PC-3 (cell line): ENCODE measurements around the gene HMG20A. TPM values are rescaled to one million over a fixed set of nuclear protein-coding genes. Genes with fewer than 3 reads are reported as not detected.

Source experiments
- ATAC-seq: fragments of 200-7000 bp; cut with Tn5 transposase; 2 replicates; pipeline ENCODE4 v1.9.1; 2020; ENCODE audit warnings: mild to moderate bottlenecking, moderate library complexity
- BruUV-seq: library from RNA; stranded (reverse); fragments of 400-500 nt; replicated peaks from 2 replicates; lab custom pipeline; 2021; lab: Mats Ljungman, UMichigan
- CTCF ChIA-PET: fragments of 300-600 bp; sonication (Branson Sonifier 250); formaldehyde crosslinking; loops from one replicate; lab custom pipeline; 2022; ENCODE audit warnings: antibody characterized with exemption; lab: Charles Lee
- POLR2A ChIA-PET: fragments of 300-600 bp; sonication (Branson Sonifier 250); formaldehyde crosslinking; loops from one replicate; lab custom pipeline; 2022; ENCODE audit warnings: antibody characterized with exemption; ENCODE audit not compliant: unreplicated experiment; lab: Charles Lee
- DNase-seq: peaks from one replicate; pipeline ENCODE4 v3.0.0-alpha.2; 2015
- H2AFZ ChIP-seq: fragments of 300-600 bp; sonication (generic); 2 replicates; pipeline ENCODE4 v1.6.0; 2016; ENCODE audit warnings: antibody characterized with exemption, low read length
- H3F3A ChIP-seq: fragments of 300-600 bp; sonication (generic); one replicate; pipeline ENCODE4 v1.6.0; 2017; ENCODE audit warnings: antibody characterized with exemption, low read length, control low read depth, mild to moderate bottlenecking; ENCODE audit not compliant: unreplicated experiment
- H3K27ac ChIP-seq: fragments of 300-600 bp; sonication (generic); 2 replicates; pipeline ENCODE4 v1.5.1; 2016; ENCODE audit warnings: mild to moderate bottlenecking, low read length
- H3K27me3 ChIP-seq: fragments of 300-600 bp; sonication (generic); 2 replicates; pipeline ENCODE4 v1.6.1; 2016; ENCODE audit warnings: low read length, mixed read lengths
- H3K36me3 ChIP-seq: fragments of 300-600 bp; sonication (generic); 2 replicates; pipeline ENCODE4 v1.6.1; 2016; ENCODE audit warnings: low read depth, mixed run types, low read length, mixed read lengths
- H3K4me1 ChIP-seq: fragments of 300-600 bp; sonication (generic); 2 replicates; pipeline ENCODE4 v1.5.1; 2016; ENCODE audit warnings: low read length; ENCODE audit not compliant: insufficient read depth
- H3K4me2 ChIP-seq: fragments of 300-600 bp; sonication (generic); 2 replicates; pipeline ENCODE4 v1.6.0; 2016; ENCODE audit warnings: low read length
- H3K4me3 ChIP-seq: fragments of 300-600 bp; sonication (generic); 2 replicates; pipeline ENCODE4 v1.5.1; 2016; ENCODE audit warnings: mild to moderate bottlenecking, low read length, mixed read lengths
- H3K79me2 ChIP-seq: fragments of 300-600 bp; sonication (generic); 2 replicates; pipeline ENCODE4 v1.6.1; 2017; ENCODE audit warnings: low read length, mixed read lengths
- H3K9ac ChIP-seq: fragments of 300-600 bp; sonication (generic); 2 replicates; pipeline ENCODE4 v1.6.0; 2016; ENCODE audit warnings: mild to moderate bottlenecking, low read length
- H3K9me2 ChIP-seq: fragments of 300-600 bp; sonication (generic); replicated peaks from 2 replicates; pipeline ENCODE4 v1.6.1; 2016; ENCODE audit warnings: mixed run types, low read length, mixed read lengths
- H3K9me3 ChIP-seq: fragments of 300-600 bp; sonication (generic); 2 replicates; pipeline ENCODE4 v1.6.1; 2016; ENCODE audit warnings: low read length, mixed read lengths
- H4K20me1 ChIP-seq: fragments of 300-600 bp; sonication (generic); 2 replicates; pipeline ENCODE4 v1.6.1; 2016; ENCODE audit warnings: low read length, mixed read lengths
- EZH2 ChIP-seq: fragments of 300-600 bp; sonication (generic); IDR thresholded peaks from one replicate; pipeline ENCODE4 v1.6.1; 2017; ENCODE audit warnings: antibody characterized with exemption, mild to moderate bottlenecking, low read length; ENCODE audit not compliant: unreplicated experiment
- EZH2phosphoT487 ChIP-seq: fragments of 300-600 bp; sonication (generic); IDR thresholded peaks from 2 replicates; pipeline ENCODE4 v1.6.1; 2018; ENCODE audit warnings: mild to moderate bottlenecking, antibody characterized with exemption, low read length, borderline replicate concordance
- intact Hi-C: fragments of 100-400 bp; cut with micrococcal nuclease; formaldehyde crosslinking; loops from 2 replicates; pipeline ENCODE4 v1.9.0; 2023
- total RNA-seq: library from RNA; depleted of rRNA; stranded (reverse); fragments of >200 nt; gene quantifications from 2 replicates; pipeline ENCODE4 v1.2.3, GENCODE V29; 2014
- TF ChIP-seq, protein P1 (sequence below): fragments of 300-600 bp; sonication (generic); conservative IDR thresholded peaks from 2 replicates; pipeline ENCODE4 v1.5.1; 2017; ENCODE audit warnings: antibody characterized with exemption, low read depth, mild to moderate bottlenecking, low read length

HMG20A gene
- total RNA-seq, 1 experiment from 2014 or later = 17.6 TPM

DNA sequence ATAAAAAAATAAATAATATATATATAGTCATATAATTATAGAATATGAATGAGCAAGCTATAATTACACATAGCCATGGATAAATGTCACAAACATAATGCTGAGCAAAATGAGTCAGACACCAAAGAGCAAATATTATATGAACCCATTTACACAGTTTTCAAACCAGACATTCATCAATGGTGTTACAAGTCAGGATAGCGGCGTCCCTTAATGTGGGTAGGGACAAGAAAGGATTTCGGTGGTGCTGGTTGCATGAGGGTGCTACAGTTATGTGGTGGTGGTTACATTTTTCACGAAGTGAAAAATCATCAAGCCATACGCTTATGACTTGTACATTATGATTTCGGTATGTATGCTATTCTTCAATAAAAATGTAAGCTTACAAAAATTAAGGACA lies 100.5 kb downstream of the HMG20A start:
- POLR2A ChIA-PET = no interaction called here
- ATAC-seq = no peak

DNA sequence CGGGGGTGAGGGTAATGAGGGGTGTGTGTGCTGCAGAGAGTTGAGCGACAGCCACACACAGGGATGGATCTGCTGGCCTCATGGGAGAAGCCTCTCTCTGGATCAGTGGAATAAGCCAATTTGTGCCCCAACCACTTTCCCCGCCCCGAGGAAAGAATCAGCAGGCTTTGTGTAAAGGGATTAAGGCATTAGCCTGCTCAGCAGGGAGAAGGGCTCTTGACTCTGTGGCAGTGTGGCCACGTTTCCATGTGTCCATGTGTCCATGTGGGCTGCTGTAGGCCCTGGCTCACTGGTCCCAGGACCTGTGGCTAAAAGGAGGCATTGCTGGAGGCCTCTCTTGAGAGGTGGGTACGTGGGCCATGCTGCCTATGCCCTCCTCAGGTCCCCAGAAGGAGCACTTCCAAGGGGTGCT lies 104.7 kb downstream of the HMG20A start:
- DNase-seq (no peak), ATAC-seq (no peak)
- Histone ChIP-seq H4K20me1 (no peaks in the 10 kb centered on the region), H3K27ac (no peak overlapping the region), H3K36me3 (no peaks in the 10 kb centered on the region), H3K27me3 (no peaks in the 10 kb centered on the region), H3K9ac (no peak overlapping the region), H3K4me3 (no peak overlapping the region), H3K9me3 (no peaks in the 10 kb centered on the region), H3K4me1 (peaks cover 4% of the 10 kb centered on the region; the same call in 1 of the 2 replicates), H2AFZ (no peak overlapping the region), H3F3A (no peaks in the 10 kb centered on the region), H3K4me2 (no peak overlapping the region), H3K9me2 (no peaks in the 10 kb centered on the region), H3K79me2 (no peaks in the 10 kb centered on the region)
- ChIA-PET POLR2A (no interaction called here), CTCF (no interaction called here)
- intact Hi-C loops = no loop called here
- TF ChIP-seq, protein P1, sequence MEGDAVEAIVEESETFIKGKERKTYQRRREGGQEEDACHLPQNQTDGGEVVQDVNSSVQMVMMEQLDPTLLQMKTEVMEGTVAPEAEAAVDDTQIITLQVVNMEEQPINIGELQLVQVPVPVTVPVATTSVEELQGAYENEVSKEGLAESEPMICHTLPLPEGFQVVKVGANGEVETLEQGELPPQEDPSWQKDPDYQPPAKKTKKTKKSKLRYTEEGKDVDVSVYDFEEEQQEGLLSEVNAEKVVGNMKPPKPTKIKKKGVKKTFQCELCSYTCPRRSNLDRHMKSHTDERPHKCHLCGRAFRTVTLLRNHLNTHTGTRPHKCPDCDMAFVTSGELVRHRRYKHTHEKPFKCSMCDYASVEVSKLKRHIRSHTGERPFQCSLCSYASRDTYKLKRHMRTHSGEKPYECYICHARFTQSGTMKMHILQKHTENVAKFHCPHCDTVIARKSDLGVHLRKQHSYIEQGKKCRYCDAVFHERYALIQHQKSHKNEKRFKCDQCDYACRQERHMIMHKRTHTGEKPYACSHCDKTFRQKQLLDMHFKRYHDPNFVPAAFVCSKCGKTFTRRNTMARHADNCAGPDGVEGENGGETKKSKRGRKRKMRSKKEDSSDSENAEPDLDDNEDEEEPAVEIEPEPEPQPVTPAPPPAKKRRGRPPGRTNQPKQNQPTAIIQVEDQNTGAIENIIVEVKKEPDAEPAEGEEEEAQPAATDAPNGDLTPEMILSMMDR = no peak
- TF ChIP-seq EZH2 (no peak), EZH2phosphoT487 (no peak)
- no TSS peak for BruUV-seq

More for the DNA sequence above, 100.5 kb downstream of the HMG20A start:
- CTCF ChIA-PET = no interaction called here
- Histone ChIP-seq H3K4me1 (no peaks in the 10 kb centered on the region), H3K9me2 (no peaks in the 10 kb centered on the region), H3K4me2 (no peak overlapping the region), H3F3A (no peaks in the 10 kb centered on the region), H2AFZ (no peak overlapping the region), H3K27me3 (no peaks in the 10 kb centered on the region), H3K9me3 (no peaks in the 10 kb centered on the region), H3K79me2 (no peaks in the 10 kb centered on the region), H3K9ac (no peak overlapping the region), H3K36me3 (no peaks in the 10 kb centered on the region), H3K4me3 (no peak overlapping the region), H3K27ac (no peak overlapping the region), H4K20me1 (no peaks in the 10 kb centered on the region)
- no peak for TF ChIP-seq EZH2
- TF ChIP-seq, protein P1 = no peak
- DNase-seq = no peak
- BruUV-seq = no TSS peak
- intact Hi-C loops = no loop called here

DNA sequence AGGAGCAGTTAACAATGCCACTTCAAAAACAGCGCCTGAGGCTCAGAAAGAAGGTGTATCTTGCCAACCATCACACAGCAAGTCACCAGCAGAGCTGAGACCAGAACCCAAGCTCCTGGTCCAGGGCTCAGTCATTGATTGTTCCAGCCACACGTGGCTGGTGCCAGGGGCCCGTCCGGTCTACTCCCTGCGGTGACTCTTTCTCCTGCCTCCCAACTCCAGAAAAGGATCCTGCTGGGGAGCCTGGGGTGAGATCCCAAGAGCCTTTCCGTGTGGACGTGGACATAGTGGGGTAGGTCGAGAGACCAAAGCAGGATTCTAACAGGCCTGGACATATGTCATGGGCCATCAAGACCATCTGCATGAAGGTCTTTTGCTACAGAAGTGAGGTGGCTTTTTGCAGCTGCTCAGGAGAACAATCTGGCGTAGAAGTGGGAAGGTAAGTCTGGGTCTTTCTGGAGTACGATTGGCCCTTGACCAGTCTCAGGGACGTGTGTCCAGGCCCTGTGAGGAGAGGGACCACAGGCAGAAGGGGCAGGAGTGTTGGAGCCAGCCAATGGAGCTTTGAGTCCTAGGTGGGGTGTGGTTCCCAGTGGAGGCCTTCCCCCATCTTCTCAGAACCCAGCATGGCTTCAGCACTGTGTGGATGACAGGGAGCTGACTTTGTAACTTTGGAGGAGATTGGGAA lies 105.4 kb downstream of the HMG20A start:
- ChIA-PET CTCF (no interaction called here), POLR2A (no interaction called here)
- intact Hi-C loops = no loop called here
- Histone ChIP-seq H3K4me3 (no peak overlapping the region), H3K27ac (no peak overlapping the region), H3K4me1 (peaks cover 4% of the 10 kb centered on the region; the same call in 1 of the 2 replicates), H3F3A (no peaks in the 10 kb centered on the region), H3K79me2 (no peaks in the 10 kb centered on the region), H3K36me3 (no peaks in the 10 kb centered on the region), H3K9me3 (no peaks in the 10 kb centered on the region), H3K27me3 (no peaks in the 10 kb centered on the region), H2AFZ (no peak overlapping the region), H3K4me2 (no peak overlapping the region), H4K20me1 (no peaks in the 10 kb centered on the region), H3K9me2 (no peaks in the 10 kb centered on the region), H3K9ac (no peak overlapping the region)
- DNase-seq (no peak), ATAC-seq (no peak)
- TF ChIP-seq EZH2 = no peak
- TF ChIP-seq, protein P1 = no peak
- TF ChIP-seq EZH2phosphoT487 = no peak
- no TSS peak for BruUV-seq
